22Rv1 (cell line): ENCODE measurements around the gene ZFP42.

Experiments used
- CTCF ChIP-seq: fragments of 450-650 bp; IDR thresholded peaks from 2 replicates; pipeline ENCODE4 v1.5.1; 2017; ENCODE audit warnings: mild to moderate bottlenecking
- ZFX ChIP-seq: fragments of 450-650 bp; IDR thresholded peaks from 2 replicates; pipeline ENCODE4 v1.6.1; 2017; ENCODE audit warnings: antibody characterized with exemption, borderline replicate concordance

- no peak for TF ChIP-seq CTCF
- no peak for TF ChIP-seq ZFX
These were observed 34.8 kb downstream of the ZFP42 start for GRCh38 chr4:188030401-188030800.
